ENCODE results near the gene PATJ.
"Not testable (repeated sequence)": the region's sequence is repeated elsewhere in the genome, so short reads cannot be mapped to it uniquely, and the experiment has no call there.

The PATJ gene

DNA sequence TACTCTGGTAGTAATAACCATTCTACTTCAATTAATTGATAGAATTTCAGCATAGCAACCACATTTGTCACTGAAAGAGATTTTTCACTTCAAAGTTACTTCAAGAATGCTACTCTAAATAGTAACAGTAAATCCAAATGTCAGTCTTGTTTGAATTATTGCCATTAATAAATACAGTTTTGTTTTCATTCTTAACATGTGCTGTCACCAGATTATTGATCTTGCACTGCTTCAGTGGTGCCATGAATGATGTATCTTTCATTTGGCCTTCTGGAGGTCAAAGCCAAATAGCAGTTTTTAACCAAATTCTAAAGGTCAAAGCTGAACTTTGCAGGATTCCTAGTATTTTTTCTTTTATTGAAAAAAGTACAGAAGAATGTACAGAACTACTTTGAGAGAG, 199.5 kb downstream of the PATJ start:
- DNase-seq (ENCODE audit: low read depth) = no peak
- TF ChIP-seq CTCF (conservative IDR thresholded peaks at IDR 0.05; ENCODE audit: low read depth, low read length) = no peak
- H3K4me3 ChIP-seq (ENCODE audit: low read depth, low read length) = no peak overlapping the region

DNA sequence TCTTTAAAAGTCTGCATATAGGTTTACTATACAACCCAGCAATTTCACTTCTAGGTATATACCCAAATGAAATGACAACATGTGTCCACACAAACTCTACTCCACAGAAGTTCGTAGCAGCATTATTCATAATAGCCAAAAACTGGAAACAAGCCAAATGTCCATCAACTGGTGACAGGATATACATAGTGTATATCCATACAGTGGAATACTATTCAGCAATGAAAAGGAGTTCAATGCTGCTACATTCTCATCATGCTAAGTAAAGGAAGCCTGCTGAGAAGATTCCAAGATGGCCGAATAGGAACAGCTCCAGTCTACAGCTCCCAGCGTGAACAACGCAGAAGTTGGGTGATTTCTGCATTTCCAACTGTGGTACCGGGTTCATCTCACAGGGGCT, 200.6 kb downstream of the PATJ start:
- no peak for DNase-seq (ENCODE audit: low read depth)
- no peak overlapping the region for H3K4me3 ChIP-seq (ENCODE audit: low read depth, low read length)
- no peak for TF ChIP-seq CTCF (conservative IDR thresholded peaks at IDR 0.05; ENCODE audit: low read depth, low read length)

DNA sequence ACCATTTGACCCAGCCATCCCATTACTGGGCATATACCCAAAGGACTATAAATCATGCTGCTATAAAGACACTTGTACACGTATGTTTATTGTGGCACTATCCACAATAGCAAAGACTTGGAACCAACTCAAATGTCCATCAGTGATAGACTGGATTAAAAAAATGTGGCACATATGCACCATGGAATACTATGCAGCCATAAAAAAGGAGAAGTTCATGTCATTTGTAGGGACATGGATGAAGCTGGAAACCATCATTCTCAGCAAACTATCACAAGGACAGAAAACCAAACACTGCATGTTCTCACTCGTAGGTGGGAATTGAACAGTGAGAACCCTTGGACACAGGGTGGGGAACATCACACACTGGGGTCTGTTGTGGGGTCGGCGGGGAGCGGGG, 206.4 kb downstream of the PATJ start:
- H3K4me3 ChIP-seq (ENCODE audit: low read depth, low read length); DNase-seq (ENCODE audit: low read depth): not testable (repeated sequence)

- H3K4me3 ChIP-seq (ENCODE audit: low read depth, low read length) = no peak overlapping the region
- peak; percentile 49 for TF ChIP-seq CTCF (conservative IDR thresholded peaks at IDR 0.05; ENCODE audit: low read depth, low read length)
- peak; percentile 58 for DNase-seq (ENCODE audit: low read depth)
Measured at GRCh38 chr1:61950418-61950817, 208.1 kb downstream of the PATJ start.

GRCh38 chr1:61951731-61952580, 209.7 kb downstream of the PATJ start:
- DNase-seq (ENCODE audit: low read depth) = peak; percentile 83
- H3K4me3 ChIP-seq (ENCODE audit: low read depth, low read length) = no peak overlapping the region
- no peak for TF ChIP-seq CTCF (conservative IDR thresholded peaks at IDR 0.05; ENCODE audit: low read depth, low read length)

GRCh38 chr1:61952675-61953074, 210.4 kb downstream of the PATJ start:
- no peak overlapping the region for H3K4me3 ChIP-seq (ENCODE audit: low read depth, low read length)
- TF ChIP-seq CTCF (conservative IDR thresholded peaks at IDR 0.05; ENCODE audit: low read depth, low read length) = no peak
- no peak for DNase-seq (ENCODE audit: low read depth)

- peak; percentile 58 for DNase-seq (ENCODE audit: low read depth)
- no peak overlapping the region for H3K4me3 ChIP-seq (ENCODE audit: low read depth, low read length)
- TF ChIP-seq CTCF (conservative IDR thresholded peaks at IDR 0.05; ENCODE audit: low read depth, low read length) = no peak
Measured at GRCh38 chr1:61953076-61953789, 211.0 kb downstream of the PATJ start.

Data from choroid plexus epithelial cell (primary cell).